DND-41 (cell line): Measurements from ENCODE around the gene PLEKHG3.

Experiments used
- EZH2 ChIP-seq: IDR thresholded peaks from 3 replicates; pipeline ENCODE4 v1.6.1; 2012; ENCODE audit warnings: borderline replicate concordance, low read depth, mild to moderate bottlenecking, moderate library complexity, low read length, inconsistent platforms; ENCODE audit not compliant: severe bottlenecking
- TF ChIP-seq, protein P1 (sequence below): IDR thresholded peaks from 2 replicates; pipeline ENCODE4 v1.5.1; 2012; ENCODE audit warnings: borderline replicate concordance, low read length, moderate library complexity, mild to moderate bottlenecking; ENCODE audit not compliant: poor library complexity, severe bottlenecking; ENCODE audit errors: extremely low read depth

DNA sequence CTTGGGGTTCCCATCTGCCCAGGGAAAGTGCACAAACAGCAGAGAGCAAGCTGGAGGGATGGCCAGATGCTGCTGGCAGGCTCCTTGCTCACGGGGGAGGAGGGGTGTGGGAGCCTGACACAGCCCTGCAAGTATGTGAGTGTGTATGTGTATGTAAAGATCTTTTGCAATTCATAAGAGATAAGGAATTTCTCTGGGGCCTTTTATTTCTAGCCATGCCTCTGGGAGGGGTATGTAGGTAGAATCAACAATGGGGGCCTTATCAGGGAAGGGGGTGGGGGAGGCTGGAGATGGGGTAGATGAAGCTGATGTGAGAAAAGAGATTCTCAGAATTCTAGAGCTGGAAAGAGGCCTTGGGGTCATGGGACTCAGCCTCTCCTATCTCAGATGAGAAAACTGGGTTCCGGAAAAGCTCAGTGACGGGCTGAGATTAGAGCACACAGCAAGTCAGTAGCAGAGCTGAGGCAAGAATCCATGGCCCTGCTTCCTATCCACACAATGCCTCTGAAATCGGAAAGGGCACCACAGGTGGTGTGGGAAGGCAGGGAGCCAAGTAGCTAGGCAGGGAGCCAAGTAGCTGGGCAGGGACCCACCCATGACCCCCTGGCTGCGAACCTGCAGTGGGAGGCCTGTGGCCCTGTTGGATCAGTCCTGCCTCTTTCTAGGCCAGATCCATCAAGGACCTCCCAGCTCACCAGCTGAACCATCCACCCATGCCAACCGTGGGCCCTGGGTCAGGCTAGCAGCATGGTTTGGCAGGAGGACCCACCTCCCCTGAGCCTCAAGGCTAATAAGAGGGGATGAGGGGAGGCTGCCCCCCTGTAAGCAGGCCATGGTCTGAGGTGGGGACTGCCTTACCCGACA is 54.7 kb downstream of the PLEKHG3 start:
- TF ChIP-seq, protein P1, sequence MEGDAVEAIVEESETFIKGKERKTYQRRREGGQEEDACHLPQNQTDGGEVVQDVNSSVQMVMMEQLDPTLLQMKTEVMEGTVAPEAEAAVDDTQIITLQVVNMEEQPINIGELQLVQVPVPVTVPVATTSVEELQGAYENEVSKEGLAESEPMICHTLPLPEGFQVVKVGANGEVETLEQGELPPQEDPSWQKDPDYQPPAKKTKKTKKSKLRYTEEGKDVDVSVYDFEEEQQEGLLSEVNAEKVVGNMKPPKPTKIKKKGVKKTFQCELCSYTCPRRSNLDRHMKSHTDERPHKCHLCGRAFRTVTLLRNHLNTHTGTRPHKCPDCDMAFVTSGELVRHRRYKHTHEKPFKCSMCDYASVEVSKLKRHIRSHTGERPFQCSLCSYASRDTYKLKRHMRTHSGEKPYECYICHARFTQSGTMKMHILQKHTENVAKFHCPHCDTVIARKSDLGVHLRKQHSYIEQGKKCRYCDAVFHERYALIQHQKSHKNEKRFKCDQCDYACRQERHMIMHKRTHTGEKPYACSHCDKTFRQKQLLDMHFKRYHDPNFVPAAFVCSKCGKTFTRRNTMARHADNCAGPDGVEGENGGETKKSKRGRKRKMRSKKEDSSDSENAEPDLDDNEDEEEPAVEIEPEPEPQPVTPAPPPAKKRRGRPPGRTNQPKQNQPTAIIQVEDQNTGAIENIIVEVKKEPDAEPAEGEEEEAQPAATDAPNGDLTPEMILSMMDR, result no peak
- TF ChIP-seq EZH2, result no peak
